B cell (primary cell): Measurements from ENCODE around the gene FEV.

Source experiments
- CTCF ChIP-seq: fragments of 200-600 bp; IDR thresholded peaks from one replicate; pipeline ENCODE4 v1.8.0; 2022; ENCODE audit warnings: antibody characterized with exemption, mild to moderate bottlenecking
- EZH2 ChIP-seq: IDR thresholded peaks from 2 replicates; pipeline ENCODE4 v1.6.1; 2012; ENCODE audit warnings: borderline replicate concordance, low read depth, mild to moderate bottlenecking, moderate library complexity, low read length; ENCODE audit not compliant: insufficient read depth, poor library complexity, severe bottlenecking

- no peak for TF ChIP-seq CTCF
- no peak for TF ChIP-seq EZH2
These were observed 2.3 kb downstream of the FEV start for GRCh38 chr2:218982586-218983262.
